ENCODE results near the gene STK32C.

GRCh38 chr10:132304756-132305509, 2.8 kb downstream of the STK32C start:
- TF ChIP-seq POLR2A (IDR thresholded peaks at IDR 0.05): no peak
- no peak for TF ChIP-seq CTCF (IDR thresholded peaks at IDR 0.05)

Data from body of pancreas (tissue), 4 donors.